OCI-LY1 (cell line): ENCODE measurements around the gene LSP1.

Source experiments
- H2AFZ ChIP-seq: fragments of 200-600 bp; sonication (generic), shearing (Covaris generic); 2 replicates; pipeline ENCODE4 v1.6.0; 2014; ENCODE audit warnings: antibody characterized with exemption, mild to moderate bottlenecking, low read length
- H3F3A ChIP-seq: fragments of 200-600 bp; sonication (generic), shearing (Covaris generic); 2 replicates; pipeline ENCODE4 v1.6.0; 2014; ENCODE audit warnings: mild to moderate bottlenecking, antibody characterized with exemption, low read length, moderate library complexity; ENCODE audit not compliant: insufficient read depth
- H3K27ac ChIP-seq: fragments of 200-600 bp; sonication (generic); 2 replicates; pipeline ENCODE4 v1.5.1; 2014; ENCODE audit warnings: low read length, mixed run types, mild to moderate bottlenecking, low read depth; ENCODE audit not compliant: poor library complexity, severe bottlenecking
- H3K27me3 ChIP-seq: fragments of 200-600 bp; sonication (generic); 2 replicates; pipeline ENCODE4 v1.6.0; 2014; ENCODE audit warnings: antibody characterized with exemption, mild to moderate bottlenecking, low read length, moderate library complexity; ENCODE audit not compliant: insufficient read depth
- H3K36me3 ChIP-seq: fragments of 200-600 bp; sonication (generic); 2 replicates; pipeline ENCODE4 v1.6.1; 2014; ENCODE audit warnings: mild to moderate bottlenecking, antibody characterized with exemption, low read length, moderate library complexity, mixed read lengths; ENCODE audit not compliant: insufficient read depth
- H3K4me1 ChIP-seq: fragments of 200-600 bp; sonication (generic); 2 replicates; pipeline ENCODE4 v1.5.1; 2014; ENCODE audit warnings: mild to moderate bottlenecking, low read length, moderate library complexity; ENCODE audit not compliant: insufficient read depth, severe bottlenecking
- H3K4me2 ChIP-seq: fragments of 200-600 bp; sonication (generic), shearing (Covaris generic); 2 replicates; pipeline ENCODE4 v1.6.1; 2014; ENCODE audit warnings: low read length
- H3K4me3 ChIP-seq: fragments of 200-600 bp; sonication (generic); 2 replicates; pipeline ENCODE4 v1.5.1; 2014; ENCODE audit warnings: low read length, low read depth, mild to moderate bottlenecking, mixed read lengths; ENCODE audit not compliant: poor library complexity, severe bottlenecking
- H3K79me2 ChIP-seq: fragments of 200-600 bp; shearing (Covaris generic); 2 replicates; pipeline ENCODE4 v1.6.1; 2016; ENCODE audit warnings: mixed run types, low read length, mixed read lengths; ENCODE audit not compliant: insufficient read depth
- H3K9ac ChIP-seq: fragments of 200-600 bp; sonication (generic), shearing (Covaris generic); 2 replicates; pipeline ENCODE4 v1.6.1; 2014; ENCODE audit warnings: mild to moderate bottlenecking, low read length, mixed read lengths
- H3K9me2 ChIP-seq: fragments of 200-600 bp; sonication (generic), shearing (Covaris generic); 2 replicates; pipeline ENCODE4 v1.6.1; 2014; ENCODE audit warnings: low read depth, mild to moderate bottlenecking, low read length, mixed read lengths
- H3K9me3 ChIP-seq: fragments of 200-600 bp; shearing (Covaris generic); 2 replicates; pipeline ENCODE4 v1.6.1; 2014; ENCODE audit warnings: low read length, mixed read lengths
- H4K20me1 ChIP-seq: fragments of 200-600 bp; sonication (generic), shearing (Covaris generic); 2 replicates; pipeline ENCODE4 v1.6.0; 2016; ENCODE audit warnings: mild to moderate bottlenecking, low read length; ENCODE audit not compliant: insufficient read depth
- EZH2 ChIP-seq: fragments of 200-600 bp; sonication (generic), shearing (Covaris generic); IDR thresholded peaks from 2 replicates; pipeline ENCODE4 v1.8.0; 2017; ENCODE audit warnings: borderline replicate concordance, mixed run types, mild to moderate bottlenecking, antibody characterized with exemption, low read length, moderate library complexity, mixed read lengths
- TF ChIP-seq, protein P1 (sequence below): fragments of 200-600 bp; sonication (generic), shearing (Covaris generic); IDR thresholded peaks from 2 replicates; pipeline ENCODE4 v1.5.1; 2017; ENCODE audit warnings: mild to moderate bottlenecking, antibody characterized with exemption, low read length, moderate library complexity, mixed read lengths

The LSP1 gene

DNA sequence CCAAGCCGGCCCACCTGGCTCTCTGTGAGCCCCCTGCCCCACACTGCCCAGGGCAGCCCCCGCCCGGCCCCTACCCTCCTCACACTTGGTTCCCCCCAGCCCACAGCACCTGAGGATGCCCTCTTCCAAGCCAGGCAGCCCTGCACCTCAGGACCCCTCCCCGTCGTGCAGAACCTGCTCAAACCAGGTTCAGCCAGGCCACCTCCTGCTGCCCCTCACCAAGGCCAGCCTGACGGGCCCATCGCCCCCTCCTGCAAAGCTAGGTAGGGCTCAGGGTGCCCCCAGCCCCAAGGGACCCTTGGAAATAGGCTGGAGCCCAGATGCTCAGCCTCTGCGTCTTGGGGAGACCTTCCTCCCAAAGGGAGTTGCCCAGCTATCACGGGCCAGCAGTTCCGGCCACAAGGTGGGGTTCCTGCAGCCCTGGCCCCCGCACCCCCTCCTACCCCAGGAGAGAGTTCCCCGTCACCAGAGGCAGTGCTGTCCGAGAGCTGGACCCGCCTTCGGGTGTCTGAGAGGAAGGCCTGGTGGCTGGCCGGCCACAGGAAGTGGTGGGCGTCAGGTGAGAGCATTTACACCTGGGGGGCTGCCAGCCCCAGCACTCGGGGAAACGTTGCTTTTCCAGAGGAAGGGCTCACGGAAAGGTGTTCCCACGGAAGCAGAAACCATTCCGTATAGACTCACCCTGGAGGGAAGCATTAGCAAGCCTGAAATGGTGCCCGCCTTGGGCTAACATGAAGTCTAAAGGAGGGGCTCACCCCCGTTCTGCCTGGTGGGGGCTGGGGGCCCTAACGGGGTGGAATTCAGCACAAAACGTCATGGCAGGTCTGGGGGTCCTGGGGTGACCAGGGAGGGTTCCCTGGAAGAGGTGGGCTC, 21.3 kb upstream of the LSP1 start:
- H3K4me2 ChIP-seq, result no peak overlapping the region

DNA sequence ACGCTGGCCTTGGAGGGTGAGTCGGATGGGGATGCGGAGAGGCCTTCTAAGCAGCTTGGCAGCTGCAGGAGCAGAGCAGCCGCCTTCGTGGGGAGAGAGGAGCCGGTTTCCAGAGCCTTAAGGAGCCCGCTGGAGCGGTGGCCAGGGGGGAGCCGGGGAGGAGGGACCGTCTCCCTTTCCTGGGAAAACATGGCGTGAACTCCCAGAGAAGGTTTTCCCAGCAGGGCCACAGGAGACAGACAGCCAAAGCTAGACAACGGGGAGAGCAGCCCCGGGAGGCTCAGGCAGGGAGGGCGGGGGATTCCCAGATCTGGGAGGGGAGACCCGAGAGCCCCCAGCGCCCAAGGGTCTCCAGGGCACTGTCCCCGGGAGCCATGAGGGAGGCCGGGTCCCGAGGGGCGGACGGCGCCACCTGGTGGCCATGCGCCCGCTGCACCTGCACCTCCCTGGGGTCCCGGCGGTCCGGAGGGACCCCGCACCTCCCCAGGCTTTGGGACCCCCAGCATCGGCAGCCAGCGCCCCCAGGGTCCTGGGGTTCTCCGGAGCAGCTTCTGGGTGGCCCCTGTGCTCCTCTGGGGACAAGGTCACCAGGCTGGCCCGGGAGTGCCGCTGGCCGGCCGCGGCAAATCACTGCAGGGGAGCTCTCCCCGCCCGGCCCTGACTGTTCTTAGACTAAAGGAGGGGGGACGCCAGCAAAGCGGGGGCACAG, 20.5 kb upstream of the LSP1 start:
- Histone ChIP-seq H3K4me1 (no peaks in the 10 kb centered on the region), H2AFZ (no peak overlapping the region)
- TF ChIP-seq EZH2, result no peak
- TF ChIP-seq, protein P1, sequence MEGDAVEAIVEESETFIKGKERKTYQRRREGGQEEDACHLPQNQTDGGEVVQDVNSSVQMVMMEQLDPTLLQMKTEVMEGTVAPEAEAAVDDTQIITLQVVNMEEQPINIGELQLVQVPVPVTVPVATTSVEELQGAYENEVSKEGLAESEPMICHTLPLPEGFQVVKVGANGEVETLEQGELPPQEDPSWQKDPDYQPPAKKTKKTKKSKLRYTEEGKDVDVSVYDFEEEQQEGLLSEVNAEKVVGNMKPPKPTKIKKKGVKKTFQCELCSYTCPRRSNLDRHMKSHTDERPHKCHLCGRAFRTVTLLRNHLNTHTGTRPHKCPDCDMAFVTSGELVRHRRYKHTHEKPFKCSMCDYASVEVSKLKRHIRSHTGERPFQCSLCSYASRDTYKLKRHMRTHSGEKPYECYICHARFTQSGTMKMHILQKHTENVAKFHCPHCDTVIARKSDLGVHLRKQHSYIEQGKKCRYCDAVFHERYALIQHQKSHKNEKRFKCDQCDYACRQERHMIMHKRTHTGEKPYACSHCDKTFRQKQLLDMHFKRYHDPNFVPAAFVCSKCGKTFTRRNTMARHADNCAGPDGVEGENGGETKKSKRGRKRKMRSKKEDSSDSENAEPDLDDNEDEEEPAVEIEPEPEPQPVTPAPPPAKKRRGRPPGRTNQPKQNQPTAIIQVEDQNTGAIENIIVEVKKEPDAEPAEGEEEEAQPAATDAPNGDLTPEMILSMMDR, result peak; percentile 84

More for the DNA sequence above, 21.3 kb upstream of the LSP1 start:
- Histone ChIP-seq H3K27me3 (no peaks in the 10 kb centered on the region; the same call in 1 of the 2 replicates), H3K9me2 (no peaks in the 10 kb centered on the region), H3K9ac (no peak overlapping the region), H3F3A (no peaks in the 10 kb centered on the region), H3K4me3 (no peak overlapping the region), H3K9me3 (no peaks in the 10 kb centered on the region), H3K4me1 (no peaks in the 10 kb centered on the region), H2AFZ (no peak overlapping the region), H3K79me2 (no peaks in the 10 kb centered on the region), H3K36me3 (no peaks in the 10 kb centered on the region), H3K27ac (no peak overlapping the region), H4K20me1 (no peaks in the 10 kb centered on the region)
- TF ChIP-seq, protein P1, result no peak

GRCh38 chr11:1832920-1833295, 20.0 kb upstream of the LSP1 start:
- TF ChIP-seq, protein P1, result no peak
- no peak for TF ChIP-seq EZH2
- H3K9ac ChIP-seq, result no peak overlapping the region
- H3K4me2 ChIP-seq, result no peak overlapping the region
- no peak overlapping the region for H3K4me3 ChIP-seq
- no peaks in the 10 kb centered on the region for H3K9me3 ChIP-seq
- H3K79me2 ChIP-seq, result no peaks in the 10 kb centered on the region
- no peaks in the 10 kb centered on the region; the same call in 1 of the 2 replicates for H3K27me3 ChIP-seq
- H3K27ac ChIP-seq, result no peak overlapping the region
- no peaks in the 10 kb centered on the region for H3F3A ChIP-seq
- H3K9me2 ChIP-seq, result no peaks in the 10 kb centered on the region
- H3K4me1 ChIP-seq, result peaks cover 1% of the 10 kb centered on the region
- no peak overlapping the region for H2AFZ ChIP-seq
- H4K20me1 ChIP-seq, result no peaks in the 10 kb centered on the region
- no peaks in the 10 kb centered on the region for H3K36me3 ChIP-seq

More for the DNA sequence above, 20.5 kb upstream of the LSP1 start:
- Histone ChIP-seq H3K4me2 (no peak overlapping the region), H3K9me3 (no peaks in the 10 kb centered on the region), H3F3A (no peaks in the 10 kb centered on the region), H3K27me3 (no peaks in the 10 kb centered on the region; the same call in 1 of the 2 replicates), H4K20me1 (no peaks in the 10 kb centered on the region), H3K9me2 (no peaks in the 10 kb centered on the region), H3K27ac (no peak overlapping the region), H3K4me3 (no peak overlapping the region), H3K79me2 (no peaks in the 10 kb centered on the region), H3K9ac (no peak overlapping the region), H3K36me3 (no peaks in the 10 kb centered on the region)
